WTC11 (cell line): ENCODE data around the gene SDHAF4. TPM values are rescaled to one million over a fixed set of nuclear protein-coding genes. Genes with fewer than 3 reads are reported as not detected.

Experiments
- ATAC-seq: fragments of 200-7000 bp; cut with Tn5 transposase; 2 replicates; pipeline ENCODE4 v1.10.0; 2021; ENCODE audit warnings: mild to moderate bottlenecking, moderate library complexity
- CTCF ChIA-PET: fragments of 300-600 bp; sonication (Branson Sonifier 250); formaldehyde crosslinking; loops from one replicate; lab custom pipeline; 2021; ENCODE audit warnings: antibody characterized with exemption; lab: Charles Lee
- POLR2A ChIA-PET: fragments of 350-600 bp; sonication (Branson Sonifier 250); formaldehyde crosslinking; loops from one replicate; lab custom pipeline; 2021; ENCODE audit warnings: antibody characterized with exemption; lab: Charles Lee
- DNase-seq: peaks from one replicate; pipeline ENCODE4 v3.0.0; 2021; ENCODE audit warnings: low spot score
- H3K27ac Mint-ChIP-seq: 2 replicates; pipeline ENCODE4 v1.8.0; 2021; ENCODE audit warnings: mixed read lengths
- H3K27me3 Mint-ChIP-seq: 2 replicates; pipeline ENCODE4 v1.8.0; 2021; ENCODE audit warnings: low read depth, mild to moderate bottlenecking, moderate library complexity, mixed read lengths
- H3K36me3 Mint-ChIP-seq: 2 replicates; pipeline ENCODE4 v1.8.0; 2021; ENCODE audit warnings: mixed read lengths
- H3K4me1 Mint-ChIP-seq: 2 replicates; pipeline ENCODE4 v1.8.0; 2022; ENCODE audit warnings: mixed read lengths
- H3K4me3 Mint-ChIP-seq: 2 replicates; pipeline ENCODE4 v1.8.0; 2021; ENCODE audit warnings: mild to moderate bottlenecking, moderate library complexity, mixed read lengths
- H3K9me3 Mint-ChIP-seq: 2 replicates; pipeline ENCODE4 v1.8.0; 2021; ENCODE audit warnings: mixed read lengths
- ATF1 ChIP-seq: sonication (generic); formaldehyde crosslinking; IDR thresholded peaks from 2 replicates; pipeline ENCODE4 v1.8.1; 2023; ENCODE audit warnings: mild to moderate bottlenecking, moderate library complexity, missing genetic modification reagents
- CBFB ChIP-seq: sonication (generic); formaldehyde crosslinking; IDR thresholded peaks from 2 replicates; pipeline ENCODE4 v1.8.1; 2022; ENCODE audit warnings: mild to moderate bottlenecking, low read depth, missing genetic modification reagents
- MYBL2 ChIP-seq: sonication (generic); formaldehyde crosslinking; IDR thresholded peaks from 2 replicates; pipeline ENCODE4 v1.8.1; 2023; ENCODE audit warnings: mild to moderate bottlenecking, moderate library complexity, missing genetic modification reagents
- NFE2L1 ChIP-seq: sonication (generic); formaldehyde crosslinking; IDR thresholded peaks from 2 replicates; pipeline ENCODE4 v1.8.1; 2023; ENCODE audit warnings: missing genetic modification reagents
- NR3C1 ChIP-seq: sonication (generic); formaldehyde crosslinking; conservative IDR thresholded peaks from 2 replicates; pipeline ENCODE4 v1.8.1; 2023; ENCODE audit warnings: low read depth, mild to moderate bottlenecking, missing genetic modification reagents
- OVOL2 ChIP-seq: fragments of 250-450 bp; sonication (Bioruptor Pico); IDR thresholded peaks from 2 replicates; pipeline ENCODE4 v1.9.0; 2021; ENCODE audit warnings: mild to moderate bottlenecking, borderline replicate concordance
- PRRX2 ChIP-seq: fragments of 250-450 bp; sonication (Bioruptor Pico); IDR thresholded peaks from 2 replicates; pipeline ENCODE4 v1.8.0; 2021; ENCODE audit warnings: mild to moderate bottlenecking
- RORB ChIP-seq: fragments of 250-450 bp; sonication (Bioruptor Pico); IDR thresholded peaks from 2 replicates; pipeline ENCODE4 v1.9.0; 2021; ENCODE audit warnings: mild to moderate bottlenecking
- ZNF263 ChIP-seq: sonication (generic); formaldehyde crosslinking; IDR thresholded peaks from 2 replicates; pipeline ENCODE4 v1.8.1; 2022; ENCODE audit warnings: low read depth, mild to moderate bottlenecking, moderate library complexity, missing genetic modification reagents
- ZNF416 ChIP-seq: fragments of 250-450 bp; sonication (Bioruptor Pico); IDR thresholded peaks from 2 replicates; pipeline ENCODE4 v1.9.0; 2021; ENCODE audit warnings: mild to moderate bottlenecking, inconsistent platforms
- ZNF423 ChIP-seq: fragments of 250-450 bp; sonication (Bioruptor Pico); IDR thresholded peaks from 2 replicates; pipeline ENCODE4 v2.1.2; 2022; ENCODE audit warnings: mild to moderate bottlenecking, moderate library complexity
- total RNA-seq: library from RNA; stranded (reverse); gene quantifications from 3 replicates; pipeline ENCODE4 v1.2.3, GENCODE V29; 2021
- TF ChIP-seq, protein P1 (sequence below): sonication (generic); formaldehyde crosslinking; IDR thresholded peaks from 2 replicates; pipeline ENCODE4 v1.8.0; 2022; ENCODE audit warnings: mild to moderate bottlenecking, missing genetic modification reagents
- TF ChIP-seq, protein P2 (sequence below): sonication (generic); formaldehyde crosslinking; IDR thresholded peaks from 2 replicates; pipeline ENCODE4 v1.8.1; 2022; ENCODE audit warnings: mild to moderate bottlenecking, missing genetic modification reagents, moderate library complexity, borderline replicate concordance
- TF ChIP-seq, protein P3 (sequence below): sonication (generic); formaldehyde crosslinking; conservative IDR thresholded peaks from 2 replicates; pipeline ENCODE4 v1.8.1; 2023; ENCODE audit warnings: mild to moderate bottlenecking, low read depth, missing genetic modification reagents, moderate library complexity
- TF ChIP-seq, protein P4 (sequence below): fragments of 250-450 bp; sonication (Bioruptor Pico); conservative IDR thresholded peaks from 2 replicates; pipeline ENCODE4 v1.9.0; 2021; ENCODE audit warnings: mild to moderate bottlenecking
- TF ChIP-seq, protein P5 (sequence below): sonication (generic); formaldehyde crosslinking; IDR thresholded peaks from 2 replicates; pipeline ENCODE4 v1.8.0; 2023; ENCODE audit warnings: missing genetic modification reagents, mild to moderate bottlenecking, borderline replicate concordance
- TF ChIP-seq, protein P6 (sequence below): fragments of 250-450 bp; sonication (Bioruptor Pico); IDR thresholded peaks from 2 replicates; pipeline ENCODE4 v1.9.0; 2021; ENCODE audit warnings: moderate library complexity, mild to moderate bottlenecking, inconsistent platforms, borderline replicate concordance
- TF ChIP-seq, protein P7 (sequence below): sonication (generic); formaldehyde crosslinking; IDR thresholded peaks from 2 replicates; pipeline ENCODE4 v1.8.0; 2022; ENCODE audit warnings: mild to moderate bottlenecking, missing genetic modification reagents
- TF ChIP-seq, protein P8 (sequence below): fragments of 250-450 bp; sonication (Bioruptor Pico); IDR thresholded peaks from 2 replicates; pipeline ENCODE4 v1.8.0; 2021; ENCODE audit warnings: mild to moderate bottlenecking

SDHAF4 gene
- total RNA-seq, 1 experiment from 2014 or later = 23.1 TPM

DNA sequence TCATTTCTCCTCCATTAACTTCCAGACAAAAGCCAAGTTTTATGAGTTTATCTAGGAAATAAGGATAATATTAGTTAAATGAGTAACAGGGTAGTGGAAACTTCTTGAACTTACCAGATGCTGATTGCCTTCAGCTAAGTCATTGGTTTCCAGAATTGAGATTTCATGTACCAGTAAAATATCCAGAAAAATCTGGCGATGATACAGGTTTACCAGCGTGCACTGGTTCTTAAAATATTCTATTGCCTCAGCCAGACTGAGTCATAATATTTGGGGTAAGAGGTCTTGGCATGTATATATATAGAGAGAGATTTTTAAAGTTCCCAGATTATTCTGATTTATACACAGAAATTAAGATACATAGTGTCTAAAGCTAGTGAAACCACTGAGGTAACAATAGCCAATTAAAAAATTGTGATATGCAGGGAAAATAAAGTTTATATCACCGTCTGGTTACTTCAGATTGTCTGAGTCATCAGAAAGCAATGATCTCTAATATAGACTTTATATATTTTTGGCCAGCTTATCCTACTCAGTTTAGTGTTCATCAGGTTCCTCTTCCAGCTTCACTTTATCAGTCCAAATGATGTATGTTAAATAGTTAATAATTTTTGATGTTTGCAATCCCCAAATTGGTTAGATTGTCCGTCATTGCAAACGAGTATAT is 39.5 kb upstream of the SDHAF4 start (continued):
- TF ChIP-seq, protein P1, sequence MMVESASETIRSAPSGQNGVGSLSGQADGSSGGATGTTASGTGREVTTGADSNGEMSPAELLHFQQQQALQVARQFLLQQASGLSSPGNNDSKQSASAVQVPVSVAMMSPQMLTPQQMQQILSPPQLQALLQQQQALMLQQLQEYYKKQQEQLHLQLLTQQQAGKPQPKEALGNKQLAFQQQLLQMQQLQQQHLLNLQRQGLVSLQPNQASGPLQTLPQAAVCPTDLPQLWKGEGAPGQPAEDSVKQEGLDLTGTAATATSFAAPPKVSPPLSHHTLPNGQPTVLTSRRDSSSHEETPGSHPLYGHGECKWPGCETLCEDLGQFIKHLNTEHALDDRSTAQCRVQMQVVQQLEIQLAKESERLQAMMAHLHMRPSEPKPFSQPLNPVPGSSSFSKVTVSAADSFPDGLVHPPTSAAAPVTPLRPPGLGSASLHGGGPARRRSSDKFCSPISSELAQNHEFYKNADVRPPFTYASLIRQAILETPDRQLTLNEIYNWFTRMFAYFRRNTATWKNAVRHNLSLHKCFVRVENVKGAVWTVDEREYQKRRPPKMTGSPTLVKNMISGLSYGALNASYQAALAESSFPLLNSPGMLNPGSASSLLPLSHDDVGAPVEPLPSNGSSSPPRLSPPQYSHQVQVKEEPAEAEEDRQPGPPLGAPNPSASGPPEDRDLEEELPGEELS (CRISPR knock-in tag) = no peak
- TF ChIP-seq ZNF416 (no peak), NFE2L1 (CRISPR knock-in tag) (no peak)

DNA sequence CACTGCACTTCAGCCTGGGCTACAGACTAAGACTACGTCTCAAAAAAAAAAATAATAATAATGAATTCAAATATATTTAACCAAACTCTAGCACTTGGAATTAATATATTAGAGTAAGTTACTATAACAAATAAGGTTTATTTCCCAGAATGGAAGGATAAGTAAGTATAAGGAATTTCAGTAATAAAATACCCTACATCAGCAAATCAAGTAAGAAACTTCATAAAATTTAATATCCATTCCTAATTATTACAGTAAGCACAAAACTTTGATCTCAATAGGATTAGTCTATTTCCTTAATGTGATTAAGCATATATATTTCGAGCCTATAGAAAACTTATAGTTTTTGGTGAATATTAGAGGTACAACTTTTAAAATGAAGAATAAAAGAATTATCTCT is 36.7 kb upstream of the SDHAF4 start:
- ChIA-PET POLR2A (no interaction called here), CTCF (no interaction called here)
- no peak for ATAC-seq
- Mint-ChIP-seq H3K36me3 (peaks cover 13% of the 10 kb centered on the region), H3K9me3 (no peaks in the 10 kb centered on the region), H3K27me3 (no peaks in the 10 kb centered on the region), H3K27ac (no peak overlapping the region), H3K4me3 (no peak overlapping the region), H3K4me1 (no peaks in the 10 kb centered on the region)
- no peak for DNase-seq
- TF ChIP-seq, protein P2, sequence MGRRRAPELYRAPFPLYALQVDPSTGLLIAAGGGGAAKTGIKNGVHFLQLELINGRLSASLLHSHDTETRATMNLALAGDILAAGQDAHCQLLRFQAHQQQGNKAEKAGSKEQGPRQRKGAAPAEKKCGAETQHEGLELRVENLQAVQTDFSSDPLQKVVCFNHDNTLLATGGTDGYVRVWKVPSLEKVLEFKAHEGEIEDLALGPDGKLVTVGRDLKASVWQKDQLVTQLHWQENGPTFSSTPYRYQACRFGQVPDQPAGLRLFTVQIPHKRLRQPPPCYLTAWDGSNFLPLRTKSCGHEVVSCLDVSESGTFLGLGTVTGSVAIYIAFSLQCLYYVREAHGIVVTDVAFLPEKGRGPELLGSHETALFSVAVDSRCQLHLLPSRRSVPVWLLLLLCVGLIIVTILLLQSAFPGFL = no peak
- TF ChIP-seq CBFB (CRISPR knock-in tag) = no peak
- TF ChIP-seq ZNF423 (CRISPR knock-in tag) = no peak
- no peak for TF ChIP-seq NR3C1 (CRISPR knock-in tag)
- TF ChIP-seq, protein P3, sequence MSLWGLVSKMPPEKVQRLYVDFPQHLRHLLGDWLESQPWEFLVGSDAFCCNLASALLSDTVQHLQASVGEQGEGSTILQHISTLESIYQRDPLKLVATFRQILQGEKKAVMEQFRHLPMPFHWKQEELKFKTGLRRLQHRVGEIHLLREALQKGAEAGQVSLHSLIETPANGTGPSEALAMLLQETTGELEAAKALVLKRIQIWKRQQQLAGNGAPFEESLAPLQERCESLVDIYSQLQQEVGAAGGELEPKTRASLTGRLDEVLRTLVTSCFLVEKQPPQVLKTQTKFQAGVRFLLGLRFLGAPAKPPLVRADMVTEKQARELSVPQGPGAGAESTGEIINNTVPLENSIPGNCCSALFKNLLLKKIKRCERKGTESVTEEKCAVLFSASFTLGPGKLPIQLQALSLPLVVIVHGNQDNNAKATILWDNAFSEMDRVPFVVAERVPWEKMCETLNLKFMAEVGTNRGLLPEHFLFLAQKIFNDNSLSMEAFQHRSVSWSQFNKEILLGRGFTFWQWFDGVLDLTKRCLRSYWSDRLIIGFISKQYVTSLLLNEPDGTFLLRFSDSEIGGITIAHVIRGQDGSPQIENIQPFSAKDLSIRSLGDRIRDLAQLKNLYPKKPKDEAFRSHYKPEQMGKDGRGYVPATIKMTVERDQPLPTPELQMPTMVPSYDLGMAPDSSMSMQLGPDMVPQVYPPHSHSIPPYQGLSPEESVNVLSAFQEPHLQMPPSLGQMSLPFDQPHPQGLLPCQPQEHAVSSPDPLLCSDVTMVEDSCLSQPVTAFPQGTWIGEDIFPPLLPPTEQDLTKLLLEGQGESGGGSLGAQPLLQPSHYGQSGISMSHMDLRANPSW (CRISPR knock-in tag) = no peak
- TF ChIP-seq RORB (CRISPR knock-in tag) = no peak
- no peak for TF ChIP-seq PRRX2 (CRISPR knock-in tag)
- TF ChIP-seq, protein P4, sequence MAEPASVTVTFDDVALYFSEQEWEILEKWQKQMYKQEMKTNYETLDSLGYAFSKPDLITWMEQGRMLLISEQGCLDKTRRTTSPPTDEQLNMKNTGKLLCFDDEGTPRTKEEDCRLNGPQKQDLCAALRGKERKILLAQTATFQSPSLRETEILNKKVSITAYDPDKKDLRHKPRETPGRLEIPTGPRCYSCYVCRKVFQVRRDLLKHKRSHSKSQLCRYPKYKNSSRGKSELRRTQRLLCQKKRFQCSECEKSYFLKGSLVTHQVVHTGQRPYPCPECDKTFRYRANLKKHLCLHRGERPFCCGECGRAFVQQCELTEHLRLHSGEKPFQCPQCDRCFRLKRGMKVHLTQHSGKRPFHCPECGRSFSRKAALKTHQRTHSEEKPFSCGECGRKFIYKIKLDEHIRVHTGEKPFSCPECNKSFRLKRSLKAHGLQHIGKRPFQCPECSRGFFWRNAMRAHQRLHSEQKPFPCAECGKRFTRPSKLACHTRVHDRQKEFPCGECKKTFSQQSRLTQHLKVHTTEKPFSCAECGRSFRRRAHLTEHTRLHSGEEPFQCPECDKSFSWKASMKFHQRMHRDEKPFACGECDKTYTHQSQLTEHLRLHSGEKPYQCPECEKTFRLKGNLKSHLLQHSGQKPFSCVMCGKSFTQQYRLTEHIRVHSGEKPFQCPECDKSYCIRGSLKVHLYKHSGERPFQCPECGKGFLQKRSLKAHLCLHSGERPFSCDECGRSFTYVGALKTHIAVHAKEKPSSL (CRISPR knock-in tag) = no peak
- TF ChIP-seq, protein P5, sequence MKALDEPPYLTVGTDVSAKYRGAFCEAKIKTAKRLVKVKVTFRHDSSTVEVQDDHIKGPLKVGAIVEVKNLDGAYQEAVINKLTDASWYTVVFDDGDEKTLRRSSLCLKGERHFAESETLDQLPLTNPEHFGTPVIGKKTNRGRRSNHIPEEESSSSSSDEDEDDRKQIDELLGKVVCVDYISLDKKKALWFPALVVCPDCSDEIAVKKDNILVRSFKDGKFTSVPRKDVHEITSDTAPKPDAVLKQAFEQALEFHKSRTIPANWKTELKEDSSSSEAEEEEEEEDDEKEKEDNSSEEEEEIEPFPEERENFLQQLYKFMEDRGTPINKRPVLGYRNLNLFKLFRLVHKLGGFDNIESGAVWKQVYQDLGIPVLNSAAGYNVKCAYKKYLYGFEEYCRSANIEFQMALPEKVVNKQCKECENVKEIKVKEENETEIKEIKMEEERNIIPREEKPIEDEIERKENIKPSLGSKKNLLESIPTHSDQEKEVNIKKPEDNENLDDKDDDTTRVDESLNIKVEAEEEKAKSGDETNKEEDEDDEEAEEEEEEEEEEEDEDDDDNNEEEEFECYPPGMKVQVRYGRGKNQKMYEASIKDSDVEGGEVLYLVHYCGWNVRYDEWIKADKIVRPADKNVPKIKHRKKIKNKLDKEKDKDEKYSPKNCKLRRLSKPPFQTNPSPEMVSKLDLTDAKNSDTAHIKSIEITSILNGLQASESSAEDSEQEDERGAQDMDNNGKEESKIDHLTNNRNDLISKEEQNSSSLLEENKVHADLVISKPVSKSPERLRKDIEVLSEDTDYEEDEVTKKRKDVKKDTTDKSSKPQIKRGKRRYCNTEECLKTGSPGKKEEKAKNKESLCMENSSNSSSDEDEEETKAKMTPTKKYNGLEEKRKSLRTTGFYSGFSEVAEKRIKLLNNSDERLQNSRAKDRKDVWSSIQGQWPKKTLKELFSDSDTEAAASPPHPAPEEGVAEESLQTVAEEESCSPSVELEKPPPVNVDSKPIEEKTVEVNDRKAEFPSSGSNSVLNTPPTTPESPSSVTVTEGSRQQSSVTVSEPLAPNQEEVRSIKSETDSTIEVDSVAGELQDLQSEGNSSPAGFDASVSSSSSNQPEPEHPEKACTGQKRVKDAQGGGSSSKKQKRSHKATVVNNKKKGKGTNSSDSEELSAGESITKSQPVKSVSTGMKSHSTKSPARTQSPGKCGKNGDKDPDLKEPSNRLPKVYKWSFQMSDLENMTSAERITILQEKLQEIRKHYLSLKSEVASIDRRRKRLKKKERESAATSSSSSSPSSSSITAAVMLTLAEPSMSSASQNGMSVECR (CRISPR knock-in tag) = no peak
- TF ChIP-seq OVOL2 (CRISPR knock-in tag) = no peak
- no peak for TF ChIP-seq ZNF263 (CRISPR knock-in tag)
- TF ChIP-seq, protein P6, sequence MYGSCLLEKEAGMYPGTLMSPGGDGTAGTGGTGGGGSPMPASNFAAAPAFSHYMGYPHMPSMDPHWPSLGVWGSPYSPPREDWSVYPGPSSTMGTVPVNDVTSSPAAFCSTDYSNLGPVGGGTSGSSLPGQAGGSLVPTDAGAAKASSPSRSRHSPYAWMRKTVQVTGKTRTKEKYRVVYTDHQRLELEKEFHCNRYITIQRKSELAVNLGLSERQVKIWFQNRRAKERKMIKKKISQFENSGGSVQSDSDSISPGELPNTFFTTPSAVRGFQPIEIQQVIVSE = no peak
- no peak for TF ChIP-seq ATF1
- TF ChIP-seq, protein P7, sequence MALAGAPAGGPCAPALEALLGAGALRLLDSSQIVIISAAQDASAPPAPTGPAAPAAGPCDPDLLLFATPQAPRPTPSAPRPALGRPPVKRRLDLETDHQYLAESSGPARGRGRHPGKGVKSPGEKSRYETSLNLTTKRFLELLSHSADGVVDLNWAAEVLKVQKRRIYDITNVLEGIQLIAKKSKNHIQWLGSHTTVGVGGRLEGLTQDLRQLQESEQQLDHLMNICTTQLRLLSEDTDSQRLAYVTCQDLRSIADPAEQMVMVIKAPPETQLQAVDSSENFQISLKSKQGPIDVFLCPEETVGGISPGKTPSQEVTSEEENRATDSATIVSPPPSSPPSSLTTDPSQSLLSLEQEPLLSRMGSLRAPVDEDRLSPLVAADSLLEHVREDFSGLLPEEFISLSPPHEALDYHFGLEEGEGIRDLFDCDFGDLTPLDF (CRISPR knock-in tag) = no peak
- no peak for TF ChIP-seq MYBL2 (CRISPR knock-in tag)
- TF ChIP-seq, protein P8, sequence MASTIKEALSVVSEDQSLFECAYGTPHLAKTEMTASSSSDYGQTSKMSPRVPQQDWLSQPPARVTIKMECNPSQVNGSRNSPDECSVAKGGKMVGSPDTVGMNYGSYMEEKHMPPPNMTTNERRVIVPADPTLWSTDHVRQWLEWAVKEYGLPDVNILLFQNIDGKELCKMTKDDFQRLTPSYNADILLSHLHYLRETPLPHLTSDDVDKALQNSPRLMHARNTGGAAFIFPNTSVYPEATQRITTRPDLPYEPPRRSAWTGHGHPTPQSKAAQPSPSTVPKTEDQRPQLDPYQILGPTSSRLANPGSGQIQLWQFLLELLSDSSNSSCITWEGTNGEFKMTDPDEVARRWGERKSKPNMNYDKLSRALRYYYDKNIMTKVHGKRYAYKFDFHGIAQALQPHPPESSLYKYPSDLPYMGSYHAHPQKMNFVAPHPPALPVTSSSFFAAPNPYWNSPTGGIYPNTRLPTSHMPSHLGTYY (CRISPR knock-in tag) = no peak
